Uterus (tissue), 4 donors: ENCODE results near the gene KDM6A. TPM values are rescaled to one million over a fixed set of nuclear protein-coding genes. Genes with fewer than 3 reads are reported as not detected.
"Not testable (repeated sequence)": the region's sequence is repeated elsewhere in the genome, so short reads cannot be mapped to it uniquely, and the experiment has no call there.

Experiments used
- DNase-seq, 2 donors: peaks; one replicate each; pipeline ENCODE4 v3.0.0-alpha.2; 2019 to 2020
- H3K27ac ChIP-seq, 2 donors: fragments of 200-600 bp; sonication (generic); 1 replicate in 1 of 2; 2 replicates in 1 of 2; pipeline ENCODE4 v1.5.1; 2016 to 2018
- H3K27me3 ChIP-seq, 2 donors: fragments of 200-600 bp; sonication (generic); one replicate each; pipeline ENCODE4 v1.5.1; 2018 to 2019; ENCODE audit warnings: control low read depth in 1 of 2
- H3K36me3 ChIP-seq, 2 donors: fragments of 200-600 bp; sonication (generic); one replicate each; pipeline ENCODE4 v1.5.1; 2019; ENCODE audit warnings: control low read depth in 1 of 2
- H3K4me1 ChIP-seq, 2 donors: fragments of 200-600 bp; sonication (generic); one replicate each; pipeline ENCODE4 v1.5.1; 2018 to 2019; ENCODE audit warnings: control low read depth in 1 of 2
- H3K4me3 ChIP-seq, 2 donors: fragments of 200-600 bp; sonication (generic); 1 replicate in 1 of 2; 2 replicates in 1 of 2; pipeline ENCODE4 v1.5.1; 2018 to 2019; ENCODE audit warnings: mild to moderate bottlenecking in 1 of 2
- H3K9me3 ChIP-seq, 2 donors: fragments of 200-600 bp; sonication (generic); one replicate each; pipeline ENCODE4 v1.5.1; 2019; ENCODE audit warnings: control low read depth in 1 of 2
- POLR2A ChIP-seq, 2 donors: fragments of 450-650 bp; IDR thresholded peaks; one replicate each; pipeline ENCODE4 v1.6.1; 2016; ENCODE audit warnings: antibody characterized with exemption in 2 of 2, mild to moderate bottlenecking in 1 of 2, moderate library complexity in 1 of 2
- intact Hi-C: fragments of 100-400 bp; cut with DNase I; formaldehyde crosslinking; loops from one replicate; pipeline ENCODE4 v1.15.1; 2023; ENCODE audit warnings: low total_unique reads
- total RNA-seq, 4 donors: library from RNA; depleted of rRNA in 3 of 4; stranded (reverse); fragments of >200 nt in 3 of 4; gene quantifications; one replicate each; pipeline versions ENCODE4 v1.1.0 to v1.2.4, GENCODE V29; 2014 to 2023
- TF ChIP-seq, protein P1 (sequence below), 4 experiments: fragments of 200-600 bp in 2 of 4; fragments of 450-650 bp in 2 of 4; sonication (generic) in 2 of 4; IDR thresholded peaks; one replicate each; pipeline ENCODE4 v1.5.1; 2016 to 2019; ENCODE audit warnings: antibody characterized with exemption in 4 of 4, mild to moderate bottlenecking in 2 of 4, moderate library complexity in 1 of 4
- donor health status: DM: yes; HTN: yes; CAD: no.

Gene KDM6A
- total RNA-seq, 4 donors from 2014 or later, result 26.2 to 69.0 (median 57.9) TPM

DNA sequence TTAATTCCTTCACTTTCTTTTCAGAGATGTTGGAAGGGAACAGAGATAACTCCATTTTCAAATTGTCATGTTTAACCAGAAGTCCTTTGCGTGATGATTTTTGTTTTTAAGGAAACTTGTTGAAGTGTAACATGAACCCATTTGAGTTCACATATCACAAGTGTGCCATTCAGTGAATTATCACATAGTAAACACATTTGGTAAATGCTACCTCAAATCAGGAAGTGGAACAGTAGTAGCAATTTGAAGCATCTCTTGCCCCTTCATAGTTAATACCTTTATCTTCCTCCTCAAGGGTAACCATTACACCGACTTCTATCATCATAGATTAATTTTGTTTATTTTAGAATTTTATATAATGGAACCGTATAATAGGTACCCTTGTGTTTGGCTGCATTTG is 35.8 kb downstream of the KDM6A start:
- DNase-seq, result no peak
- Histone ChIP-seq H3K36me3 (no peaks in the 10 kb centered on the region), H3K27ac (no peak overlapping the region), H3K4me3 (no peak overlapping the region), H3K27me3 (no peaks in the 10 kb centered on the region), H3K4me1 (peaks cover 0 to 5% of the 10 kb centered on the region in 2 donors), H3K9me3 (no peaks in the 10 kb centered on the region)
- intact Hi-C loops, result no loop called here
- TF ChIP-seq, protein P1, sequence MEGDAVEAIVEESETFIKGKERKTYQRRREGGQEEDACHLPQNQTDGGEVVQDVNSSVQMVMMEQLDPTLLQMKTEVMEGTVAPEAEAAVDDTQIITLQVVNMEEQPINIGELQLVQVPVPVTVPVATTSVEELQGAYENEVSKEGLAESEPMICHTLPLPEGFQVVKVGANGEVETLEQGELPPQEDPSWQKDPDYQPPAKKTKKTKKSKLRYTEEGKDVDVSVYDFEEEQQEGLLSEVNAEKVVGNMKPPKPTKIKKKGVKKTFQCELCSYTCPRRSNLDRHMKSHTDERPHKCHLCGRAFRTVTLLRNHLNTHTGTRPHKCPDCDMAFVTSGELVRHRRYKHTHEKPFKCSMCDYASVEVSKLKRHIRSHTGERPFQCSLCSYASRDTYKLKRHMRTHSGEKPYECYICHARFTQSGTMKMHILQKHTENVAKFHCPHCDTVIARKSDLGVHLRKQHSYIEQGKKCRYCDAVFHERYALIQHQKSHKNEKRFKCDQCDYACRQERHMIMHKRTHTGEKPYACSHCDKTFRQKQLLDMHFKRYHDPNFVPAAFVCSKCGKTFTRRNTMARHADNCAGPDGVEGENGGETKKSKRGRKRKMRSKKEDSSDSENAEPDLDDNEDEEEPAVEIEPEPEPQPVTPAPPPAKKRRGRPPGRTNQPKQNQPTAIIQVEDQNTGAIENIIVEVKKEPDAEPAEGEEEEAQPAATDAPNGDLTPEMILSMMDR (IDR thresholded peaks at IDR 0.05), result no peak
- TF ChIP-seq POLR2A (IDR thresholded peaks at IDR 0.05), result no peak

DNA sequence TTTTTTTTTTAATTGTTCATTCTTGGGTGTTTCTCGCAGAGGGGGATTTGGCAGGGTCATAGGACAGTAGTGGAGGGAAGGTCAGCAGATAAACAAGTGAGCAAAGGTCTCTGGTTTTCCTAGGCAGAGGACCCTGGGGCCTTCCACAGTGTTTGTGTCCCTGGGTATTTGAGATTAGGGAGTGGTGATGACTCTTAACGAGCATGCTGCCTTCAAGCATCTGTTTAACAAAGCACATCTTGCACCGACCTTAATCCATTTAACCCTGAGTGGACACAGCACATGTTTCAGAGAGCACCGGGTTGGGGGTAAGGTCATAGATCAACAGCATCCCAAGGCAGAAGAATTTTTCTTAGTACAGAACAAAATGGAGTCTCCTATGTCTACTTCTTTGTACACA is 37.5 kb downstream of the KDM6A start:
- intact Hi-C loops, H3K36me3 ChIP-seq, DNase-seq, H3K27me3 ChIP-seq, H3K27ac ChIP-seq, H3K4me3 ChIP-seq, H3K9me3 ChIP-seq: not testable (repeated sequence)
- peaks cover 0 to 10% of the 10 kb centered on the region in 2 donors for H3K4me1 ChIP-seq

DNA sequence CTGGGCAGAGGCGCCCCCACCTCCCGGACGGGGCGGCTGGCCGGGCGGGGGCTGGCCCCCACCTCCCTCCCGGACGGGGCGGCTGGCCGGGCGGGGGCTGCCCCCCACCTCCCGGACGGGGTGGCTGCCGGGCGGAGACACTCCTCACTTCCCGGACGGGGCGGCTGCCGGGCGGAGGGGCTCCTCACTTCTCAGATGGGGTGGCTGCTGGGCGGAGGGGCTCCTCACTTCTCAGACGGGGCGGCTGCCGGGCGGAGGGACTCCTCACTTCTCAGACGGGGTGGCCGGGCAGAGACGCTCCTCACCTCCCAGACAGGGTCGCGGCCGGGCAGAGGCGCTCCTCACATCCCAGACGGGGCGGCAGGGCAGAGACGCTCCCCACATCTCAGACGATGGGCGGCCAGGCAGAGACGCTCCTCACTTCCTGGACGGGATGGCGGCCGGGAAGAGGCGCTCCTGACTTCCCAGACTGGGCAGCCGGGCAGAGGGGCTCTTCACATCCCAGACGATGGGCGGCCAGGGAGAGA is 38.1 kb downstream of the KDM6A start:
- H3K4me3 ChIP-seq, DNase-seq, H3K27ac ChIP-seq, H3K27me3 ChIP-seq, H3K36me3 ChIP-seq, intact Hi-C loops, H3K9me3 ChIP-seq: not testable (repeated sequence)
- H3K4me1 ChIP-seq, result peaks cover 0 to 10% of the 10 kb centered on the region in 2 donors

DNA sequence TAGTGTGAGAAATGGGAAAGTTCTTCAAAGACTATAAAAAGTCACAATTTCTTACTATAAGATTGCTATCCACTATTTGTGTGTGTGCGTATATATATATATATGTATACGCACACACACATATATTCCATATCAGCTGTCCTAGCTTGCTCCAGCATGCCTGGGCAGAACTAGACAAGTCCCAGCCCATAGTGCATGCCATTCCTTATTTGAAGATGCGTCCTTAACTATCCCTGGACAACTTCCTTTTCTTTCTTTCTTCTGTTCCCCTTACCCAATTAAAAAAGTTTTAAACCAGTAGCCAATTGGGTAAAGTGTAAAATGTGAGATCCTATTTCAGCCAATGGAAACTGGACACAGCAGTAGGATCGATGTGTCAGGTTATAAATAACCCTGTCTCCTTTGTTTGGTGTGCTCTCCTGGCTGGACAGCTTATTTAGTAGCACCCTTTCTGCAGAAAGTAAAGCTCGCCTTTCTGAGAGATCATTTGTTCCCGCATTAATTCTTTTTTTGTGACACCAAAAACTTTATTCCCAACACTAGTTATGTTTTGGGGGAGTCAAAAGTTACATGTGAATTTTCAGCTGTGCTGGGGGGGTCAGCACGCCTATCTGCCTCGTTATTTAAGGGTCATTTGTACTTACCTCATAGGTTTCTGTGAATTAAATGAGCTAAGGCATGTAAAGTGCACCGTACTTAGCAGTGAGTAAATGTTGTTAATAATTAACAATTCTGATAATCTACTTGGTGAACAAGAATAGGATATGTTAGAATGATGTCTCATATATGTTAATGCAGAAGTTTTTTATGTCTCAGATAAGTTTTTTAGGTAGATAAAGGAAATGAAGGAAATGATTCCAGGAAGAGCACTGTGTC is 40.9 kb downstream of the KDM6A start:
- TF ChIP-seq POLR2A (IDR thresholded peaks at IDR 0.05), result no peak
- TF ChIP-seq, protein P1 (IDR thresholded peaks at IDR 0.05), result no peak
- no peak overlapping the region for H3K27ac ChIP-seq
- H3K27me3 ChIP-seq, result no peaks in the 10 kb centered on the region

DNA sequence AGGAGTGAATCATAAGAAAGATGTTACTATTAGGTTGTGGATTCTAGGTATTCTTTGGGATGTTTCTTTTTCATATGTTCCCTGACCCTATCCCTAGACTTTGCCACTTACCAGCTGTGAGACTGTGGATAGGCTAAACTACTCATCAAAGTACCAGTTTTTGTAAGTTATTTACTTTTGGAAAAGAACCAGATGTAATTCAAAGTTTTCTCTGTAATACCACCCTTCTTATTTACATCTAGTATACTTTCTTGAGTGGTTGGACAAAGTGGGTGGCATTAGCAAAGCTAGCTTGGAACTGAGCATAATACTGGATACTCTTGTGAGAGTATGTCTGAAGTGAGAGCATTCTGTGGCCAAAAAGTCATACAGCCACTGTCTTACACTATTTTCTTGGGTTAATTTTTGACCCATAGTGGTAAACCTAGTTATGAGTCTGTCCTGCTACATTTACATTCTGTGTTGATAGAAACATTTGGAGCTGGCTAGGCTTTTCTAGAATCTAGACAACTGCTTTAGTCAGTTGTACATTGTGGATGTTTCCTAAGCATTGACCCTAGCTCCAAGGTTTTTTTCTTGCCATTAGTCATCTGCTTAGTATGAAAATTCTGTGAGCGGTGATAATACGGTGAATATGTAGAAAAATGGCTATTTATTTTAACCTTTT is 41.7 kb downstream of the KDM6A start:
- H3K36me3 ChIP-seq, result no peaks in the 10 kb centered on the region
- DNase-seq, result no peak
- H3K9me3 ChIP-seq, result no peaks in the 10 kb centered on the region
- no peaks in the 10 kb centered on the region for H3K27me3 ChIP-seq
- H3K4me1 ChIP-seq, result peaks cover 0 to 14% of the 10 kb centered on the region in 2 donors
- no peak overlapping the region for H3K27ac ChIP-seq
- H3K4me3 ChIP-seq, result no peak overlapping the region
- TF ChIP-seq POLR2A (IDR thresholded peaks at IDR 0.05), result no peak
- TF ChIP-seq, protein P1 (IDR thresholded peaks at IDR 0.05), result no peak
- intact Hi-C loops, result no loop called here

More for the DNA sequence above, 40.9 kb downstream of the KDM6A start:
- no peaks in the 10 kb centered on the region for H3K9me3 ChIP-seq
- intact Hi-C loops, result no loop called here
- no peaks in the 10 kb centered on the region for H3K36me3 ChIP-seq
- DNase-seq, result no peak
- no peak overlapping the region for H3K4me3 ChIP-seq
- peaks cover 0 to 14% of the 10 kb centered on the region in 2 donors for H3K4me1 ChIP-seq

DNA sequence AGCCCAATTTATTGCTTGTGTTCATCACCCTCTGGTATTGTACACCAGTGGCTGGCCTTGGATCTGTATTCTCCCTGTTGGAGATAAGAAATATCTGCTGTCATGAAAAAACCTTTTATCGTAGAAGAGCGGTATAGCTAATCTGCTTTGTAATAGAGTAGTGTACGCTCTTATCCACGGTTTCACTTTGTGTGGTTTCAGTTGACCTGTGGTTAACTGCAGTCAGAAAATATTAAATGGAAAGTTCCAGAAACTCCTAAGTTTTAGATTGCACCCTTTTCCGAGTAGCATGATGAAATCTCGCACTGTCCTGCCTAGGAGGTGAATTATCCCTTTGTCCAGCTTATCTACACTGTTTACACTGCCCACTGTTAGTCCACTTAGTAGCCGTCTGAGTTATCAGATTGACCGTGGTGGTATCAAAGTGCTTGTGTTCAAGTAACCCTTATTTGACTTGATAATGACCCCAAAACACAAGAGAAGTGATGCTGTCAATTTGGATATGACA is 42.4 kb downstream of the KDM6A start:
- Histone ChIP-seq H3K4me3 (no peak overlapping the region), H3K27ac (no peak overlapping the region), H3K27me3 (no peaks in the 10 kb centered on the region), H3K36me3 (no peaks in the 10 kb centered on the region), H3K9me3 (no peaks in the 10 kb centered on the region), H3K4me1 (peaks cover 0 to 14% of the 10 kb centered on the region in 2 donors)
- intact Hi-C loops, result no loop called here
- DNase-seq, result no peak
- TF ChIP-seq, protein P1 (IDR thresholded peaks at IDR 0.05), result no peak
- TF ChIP-seq POLR2A (IDR thresholded peaks at IDR 0.05), result no peak
